Testis (tissue), 2 donors: ENCODE data around the gene MTF1.
"Not testable (repeated sequence)": the region's sequence is repeated elsewhere in the genome, so short reads cannot be mapped to it uniquely, and the experiment has no call there.

Experiments
- POLR2A ChIP-seq: fragments of 450-650 bp; IDR thresholded peaks from one replicate; pipeline ENCODE4 v1.6.1; 2017; ENCODE audit warnings: antibody characterized with exemption, mild to moderate bottlenecking, moderate library complexity
- TF ChIP-seq, protein P1 (sequence below), 3 experiments: fragments of 450-650 bp in 2 of 3; fragments of 200-600 bp in 1 of 3; sonication (generic) in 1 of 3; IDR thresholded peaks; one replicate each; pipeline ENCODE4 v1.5.1; 2016 to 2019; ENCODE audit warnings: antibody characterized with exemption in 3 of 3, mild to moderate bottlenecking in 2 of 3, moderate library complexity in 1 of 3

DNA sequence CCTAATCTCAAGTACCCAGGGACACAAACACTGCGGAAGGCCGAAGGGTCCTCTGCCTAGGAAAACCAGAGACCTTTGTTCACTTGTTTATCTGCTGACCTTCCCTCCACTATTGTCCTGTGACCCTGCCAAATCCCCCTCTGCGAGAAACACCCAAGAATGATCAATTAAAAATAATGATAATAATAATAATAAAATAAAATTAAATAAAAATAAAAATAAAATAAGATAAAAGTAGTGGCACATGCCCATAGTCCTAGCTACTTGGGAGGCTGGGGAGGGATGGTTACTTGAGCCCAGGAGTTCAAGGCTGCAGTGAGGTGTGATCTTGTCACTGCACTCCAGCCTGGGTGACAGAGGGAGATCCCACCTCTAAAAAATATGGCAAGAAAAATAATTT, 38.2 kb upstream of the MTF1 start:
- TF ChIP-seq, protein P1, sequence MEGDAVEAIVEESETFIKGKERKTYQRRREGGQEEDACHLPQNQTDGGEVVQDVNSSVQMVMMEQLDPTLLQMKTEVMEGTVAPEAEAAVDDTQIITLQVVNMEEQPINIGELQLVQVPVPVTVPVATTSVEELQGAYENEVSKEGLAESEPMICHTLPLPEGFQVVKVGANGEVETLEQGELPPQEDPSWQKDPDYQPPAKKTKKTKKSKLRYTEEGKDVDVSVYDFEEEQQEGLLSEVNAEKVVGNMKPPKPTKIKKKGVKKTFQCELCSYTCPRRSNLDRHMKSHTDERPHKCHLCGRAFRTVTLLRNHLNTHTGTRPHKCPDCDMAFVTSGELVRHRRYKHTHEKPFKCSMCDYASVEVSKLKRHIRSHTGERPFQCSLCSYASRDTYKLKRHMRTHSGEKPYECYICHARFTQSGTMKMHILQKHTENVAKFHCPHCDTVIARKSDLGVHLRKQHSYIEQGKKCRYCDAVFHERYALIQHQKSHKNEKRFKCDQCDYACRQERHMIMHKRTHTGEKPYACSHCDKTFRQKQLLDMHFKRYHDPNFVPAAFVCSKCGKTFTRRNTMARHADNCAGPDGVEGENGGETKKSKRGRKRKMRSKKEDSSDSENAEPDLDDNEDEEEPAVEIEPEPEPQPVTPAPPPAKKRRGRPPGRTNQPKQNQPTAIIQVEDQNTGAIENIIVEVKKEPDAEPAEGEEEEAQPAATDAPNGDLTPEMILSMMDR (IDR thresholded peaks at IDR 0.05), result not testable (repeated sequence)
- TF ChIP-seq POLR2A, result not testable (repeated sequence)
